GM21786 (cell line): ENCODE results near the gene SPEM1.

Experiments used
- ATAC-seq: cut with Tn5 transposase; IDR thresholded peaks from one replicate; pipeline ENCODE4 v1.9.1; 2021; ENCODE audit not compliant: unreplicated experiment

The SPEM1 gene

GRCh38 chr17:7439462-7440112, 19.5 kb downstream of the SPEM1 start, which contains the start of gene FGF11:
Gene FGF11 (plus strand): TSS chr17:7439512. CDS start chr17:7439621, 109 bp downstream.
- no peak for ATAC-seq

- no peak for ATAC-seq
Observed at GRCh38 chr17:7440113-7440833, 20.1 kb downstream of the SPEM1 start.

DNA sequence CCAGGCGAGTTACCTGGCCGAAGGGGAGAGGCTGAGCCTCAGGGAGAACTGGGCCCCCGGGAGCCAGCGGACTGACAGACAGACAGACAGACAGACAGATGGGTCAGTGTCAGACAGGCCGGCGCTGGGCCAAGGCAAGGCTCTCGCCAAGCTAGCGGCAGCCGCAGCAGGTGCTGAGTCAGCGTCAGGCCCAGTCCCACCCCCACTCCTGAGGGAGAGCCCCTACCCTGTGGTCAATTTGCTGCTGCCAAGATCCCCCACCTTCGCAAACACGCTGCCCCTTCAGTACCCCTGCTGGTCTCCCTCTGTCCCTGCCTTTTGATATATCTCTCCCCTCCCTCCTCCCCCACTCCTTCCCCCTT, 20.7 kb downstream of the SPEM1 start:
- no peak for ATAC-seq

DNA sequence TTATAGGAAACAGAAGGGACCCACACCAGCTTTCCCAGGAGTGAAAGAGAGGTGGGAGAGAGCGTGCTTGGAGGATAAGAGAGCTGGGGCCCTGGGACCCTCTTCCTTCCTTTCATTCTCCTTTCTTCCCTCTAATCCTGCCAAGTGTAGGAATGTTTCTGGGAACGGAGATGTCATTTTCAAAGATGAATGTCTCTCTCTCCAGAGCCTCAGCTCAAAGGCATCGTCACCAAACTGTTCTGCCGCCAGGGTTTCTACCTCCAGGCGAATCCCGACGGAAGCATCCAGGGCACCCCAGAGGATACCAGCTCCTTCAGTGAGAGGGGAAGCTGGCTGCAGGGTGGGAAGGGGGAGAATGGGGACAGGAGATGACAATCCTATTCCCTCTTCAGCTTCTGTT, 21.1 kb downstream of the SPEM1 start:
- ATAC-seq = no peak

- no peak for ATAC-seq
Observed at GRCh38 chr17:7442142-7442541, 22.0 kb downstream of the SPEM1 start.

DNA sequence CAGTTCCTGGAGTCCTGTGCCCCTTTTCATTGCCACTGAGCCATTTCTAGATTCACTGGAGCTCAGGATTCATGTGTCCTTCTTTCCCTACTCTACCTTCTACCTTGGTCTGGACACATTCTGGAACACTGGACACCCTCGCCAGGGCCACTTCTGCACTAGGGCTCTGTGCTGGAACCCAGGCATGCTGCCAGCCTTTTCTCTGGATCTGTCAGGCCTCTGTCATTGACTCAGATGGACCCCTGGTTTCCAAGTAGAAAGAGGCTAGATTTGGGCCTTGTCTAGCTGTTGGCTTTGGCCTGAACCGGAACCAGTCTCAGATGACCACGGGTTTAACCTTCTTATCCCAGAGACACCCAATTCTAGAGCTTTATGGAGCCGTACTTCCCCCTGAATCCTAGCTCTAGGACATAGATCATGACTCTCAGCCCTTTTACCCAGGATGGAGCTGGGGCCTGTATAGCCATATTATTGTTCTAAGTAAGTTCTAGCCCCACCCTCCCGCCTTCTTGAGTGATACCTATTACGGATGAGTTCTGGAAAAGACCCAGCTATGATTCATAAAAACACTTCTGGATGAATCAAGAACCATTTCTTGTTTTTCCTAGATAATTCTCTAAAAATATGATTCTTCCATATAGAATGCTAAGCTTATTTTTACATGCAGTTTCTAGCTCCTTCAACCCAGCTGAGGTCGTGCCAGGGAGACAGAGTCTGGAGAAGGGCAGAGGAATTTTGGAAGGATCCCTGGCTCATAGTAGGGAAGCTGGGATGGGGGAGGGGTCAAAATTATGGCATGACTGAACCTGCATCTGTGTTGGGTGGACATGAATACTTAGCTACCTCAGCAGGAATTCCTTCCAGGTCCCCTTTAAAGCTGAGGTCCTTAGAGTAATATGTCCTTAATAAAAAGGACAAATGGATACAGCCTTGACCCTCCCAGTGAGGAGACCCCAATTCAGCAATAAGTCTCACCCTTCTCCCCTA, 23.7 kb downstream of the SPEM1 start:
- ATAC-seq = no peak

- no peak for ATAC-seq
Observed at GRCh38 chr17:7444682-7445618, 24.8 kb downstream of the SPEM1 start, which contains the start of gene CHRNB1. Gene CHRNB1 (plus strand): TSS chr17:7445061. CDS start chr17:7445128, 67 bp downstream.

DNA sequence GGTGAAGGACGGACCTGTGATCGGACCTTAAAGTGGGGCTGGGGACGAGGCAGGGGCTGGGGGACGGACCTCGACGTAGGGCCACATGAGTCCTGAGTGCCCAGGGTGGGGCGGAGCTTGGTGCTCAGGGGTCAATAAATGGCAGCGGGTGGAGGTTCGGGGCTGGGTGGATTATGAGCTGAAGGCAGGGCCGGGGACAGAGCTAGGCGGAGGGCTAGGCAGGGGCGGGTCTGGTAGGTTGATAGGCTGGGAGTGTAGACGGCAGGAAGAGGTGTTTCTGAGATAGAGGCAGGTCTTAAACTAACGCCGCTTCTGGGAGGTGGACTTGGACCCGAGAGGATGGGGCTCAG, 25.5 kb downstream of the SPEM1 start:
- ATAC-seq = no peak

- no peak for ATAC-seq
Observed at GRCh38 chr17:7448461-7448860, 28.3 kb downstream of the SPEM1 start.

GRCh38 chr17:7459961-7460545, 39.9 kb downstream of the SPEM1 start:
- ATAC-seq = no peak

DNA sequence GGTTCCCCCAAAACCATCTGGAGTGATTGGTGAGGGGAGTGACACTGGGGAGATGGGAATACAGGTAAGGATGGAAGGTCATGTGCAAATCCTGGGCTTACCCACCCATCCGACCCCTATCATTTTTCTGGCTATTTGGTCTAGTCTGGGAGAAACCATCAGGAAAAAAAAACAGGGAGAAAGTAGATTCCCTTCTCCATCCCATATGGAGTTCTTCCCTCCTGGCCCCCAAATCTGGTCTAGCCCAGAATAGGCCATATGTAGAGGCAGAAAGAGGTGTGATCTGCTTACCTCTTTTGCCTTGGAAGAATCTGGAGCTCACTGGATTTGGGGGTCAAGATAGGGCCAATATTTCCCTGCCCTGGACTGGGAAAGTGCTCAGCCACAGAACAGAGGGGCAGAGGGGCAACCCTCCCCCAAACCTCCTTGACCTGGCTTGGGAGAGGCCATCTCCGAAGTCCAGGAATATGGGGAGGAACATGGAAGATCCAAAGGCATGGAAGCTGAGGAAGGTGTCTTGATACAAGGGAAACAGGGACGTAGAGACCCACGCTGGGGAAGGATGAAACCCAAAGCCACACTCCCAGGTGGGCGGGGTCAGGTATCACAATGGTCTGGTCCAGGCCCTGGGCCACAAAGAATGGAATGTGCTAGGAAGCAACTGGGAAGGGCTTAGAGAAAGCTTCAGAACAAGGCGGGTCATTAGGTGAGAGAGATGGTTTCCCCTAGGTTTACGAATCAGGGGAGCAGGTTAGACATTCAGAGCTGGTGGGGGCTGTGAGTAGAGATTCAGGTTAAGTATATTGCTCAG, 40.9 kb downstream of the SPEM1 start:
- no peak for ATAC-seq

DNA sequence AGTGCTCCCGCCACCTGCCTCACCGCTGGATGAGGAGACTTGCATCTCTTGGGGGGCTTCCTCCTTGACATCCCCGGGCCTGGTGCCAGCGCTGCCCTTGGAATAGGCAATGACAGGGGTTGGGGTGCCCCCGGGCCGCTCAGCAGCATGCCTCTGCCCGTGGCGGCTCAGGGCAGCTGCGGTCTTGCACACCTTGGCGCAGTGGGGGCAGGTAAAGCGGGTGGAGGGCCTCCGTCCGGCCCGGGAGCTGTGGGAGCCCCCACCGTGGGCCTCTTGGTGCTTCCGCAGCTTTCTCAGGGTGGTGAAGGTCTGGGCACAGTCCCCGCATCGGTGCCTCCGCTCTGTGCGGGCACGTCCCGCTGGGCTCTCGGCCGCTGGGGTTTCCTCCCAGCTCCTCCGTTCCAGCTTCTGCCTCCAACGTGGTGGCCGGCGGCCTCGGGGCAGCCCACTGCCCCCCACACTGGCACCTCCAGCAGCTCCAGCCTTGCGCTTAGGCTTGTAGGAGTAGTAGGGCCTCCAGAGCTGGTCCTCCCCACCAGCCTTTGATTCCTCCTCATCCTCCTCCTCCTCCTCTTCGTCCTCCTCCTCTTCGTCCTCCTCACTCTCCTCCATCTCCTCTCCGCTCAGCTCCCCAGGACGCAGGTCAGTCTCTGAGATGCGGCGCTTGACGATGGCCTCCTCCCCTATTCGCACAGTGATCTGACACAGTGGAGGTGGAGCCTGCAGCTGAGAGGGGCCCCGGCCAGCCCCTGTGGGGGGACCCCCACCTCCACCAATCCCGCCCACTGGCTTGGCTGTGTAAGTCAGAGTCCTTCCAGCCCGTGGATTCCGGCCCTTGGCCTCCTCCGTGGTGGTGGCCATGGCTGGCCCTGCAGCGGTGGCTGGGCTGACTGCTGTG, 42.6 kb downstream of the SPEM1 start:
- no peak for ATAC-seq

DNA sequence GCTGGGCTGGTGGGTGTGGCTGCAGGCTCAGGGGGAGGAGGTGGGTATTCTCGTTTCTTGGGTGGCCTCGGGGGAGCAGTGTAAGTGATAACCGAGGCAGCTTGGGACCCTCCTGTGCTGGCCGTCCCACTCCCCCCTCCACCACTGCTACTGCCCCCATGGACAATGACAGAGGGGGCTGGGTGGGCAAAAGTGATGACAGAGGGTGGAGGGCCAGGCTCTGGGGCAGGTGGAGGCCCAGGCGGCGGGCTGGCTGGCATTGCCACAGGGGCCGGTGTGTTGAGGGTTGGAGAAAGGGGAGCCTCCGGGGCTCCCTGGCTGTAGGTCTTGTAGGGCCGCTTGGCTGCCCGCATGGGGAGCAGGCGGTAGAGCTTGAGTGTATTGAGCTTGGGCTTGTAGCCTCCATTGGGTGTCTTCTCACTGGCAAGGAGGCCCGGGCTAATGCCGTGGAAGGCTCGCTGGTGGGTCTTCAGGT, 43.3 kb downstream of the SPEM1 start:
- no peak for ATAC-seq

- no peak for ATAC-seq
Observed at GRCh38 chr17:7464081-7464480, 44.0 kb downstream of the SPEM1 start.

GRCh38 chr17:7465597-7466275, 45.6 kb downstream of the SPEM1 start:
- no peak for ATAC-seq

- no peak for ATAC-seq
Observed at GRCh38 chr17:7466318-7466638, 46.2 kb downstream of the SPEM1 start.

- ATAC-seq = no peak
Observed at GRCh38 chr17:7466639-7467341, 46.7 kb downstream of the SPEM1 start.
